ENCODE data around the gene CYP3A5.
A peak's percentile ranks its signal among the peaks of the same experiment; 100 is the strongest.
"Not testable (repeated sequence)": the region's sequence is repeated elsewhere in the genome, so short reads cannot be mapped to it uniquely, and the experiment has no call there.

Gene CYP3A5

DNA sequence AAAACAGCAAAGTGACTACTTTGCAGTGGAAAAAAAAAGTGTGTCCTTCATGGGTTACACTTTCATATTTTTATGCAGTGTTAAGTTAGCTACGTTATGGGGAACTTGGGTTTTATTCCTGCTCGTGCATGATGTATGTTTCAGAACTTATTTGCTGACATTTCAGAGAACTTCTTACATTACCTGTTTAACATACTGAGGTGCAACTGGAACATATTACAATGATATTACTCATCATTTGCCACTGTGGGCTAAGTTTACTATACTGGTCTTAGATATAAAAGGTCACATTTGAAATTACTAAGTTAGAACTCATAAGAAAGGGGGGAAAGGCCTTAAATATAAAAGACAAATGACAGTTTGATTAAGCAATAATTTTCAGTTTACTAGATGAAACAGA lies 42.4 kb downstream of the CYP3A5 start:
- DNase-seq, result not testable (repeated sequence)

DNA sequence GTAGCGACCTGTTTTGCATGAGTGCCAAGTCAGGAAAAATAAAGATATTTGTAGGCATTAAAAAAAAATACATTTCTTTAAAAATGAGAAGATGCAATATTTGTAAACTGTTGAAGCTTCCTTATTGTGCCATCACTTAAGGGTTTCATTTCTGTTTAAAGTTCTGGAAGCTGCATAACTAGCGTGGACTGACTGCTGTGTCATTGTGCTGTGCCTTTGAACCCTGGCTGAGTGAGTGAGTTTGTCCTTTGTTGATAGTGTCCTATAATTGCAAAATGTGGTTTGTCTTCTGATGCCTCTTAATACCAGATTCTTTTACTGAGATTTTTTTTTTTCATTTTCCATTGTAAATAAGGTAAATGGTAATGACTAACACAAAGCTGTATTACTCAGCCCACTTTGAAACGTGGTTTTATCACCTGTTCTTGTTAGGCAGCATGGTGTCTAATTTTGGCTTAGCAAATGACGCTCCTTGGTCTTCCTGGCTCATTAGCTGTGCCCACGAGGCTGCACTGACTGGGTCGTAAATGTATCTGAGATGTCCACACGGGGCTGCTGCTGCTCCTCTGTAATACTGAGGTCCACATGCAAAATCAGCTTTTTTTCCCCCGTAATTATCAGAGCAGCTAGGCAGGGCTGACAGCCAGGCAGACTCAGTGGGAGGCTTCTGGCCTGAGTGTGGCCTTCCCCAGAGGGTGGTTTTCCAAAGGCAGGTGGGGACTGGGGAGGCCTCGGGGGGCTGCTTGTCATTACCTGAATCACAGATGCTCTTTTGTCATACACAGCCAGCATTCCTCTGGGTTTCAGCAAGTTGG lies 48.3 kb downstream of the CYP3A5 start:
- peak; percentile 9 for DNase-seq

DNA sequence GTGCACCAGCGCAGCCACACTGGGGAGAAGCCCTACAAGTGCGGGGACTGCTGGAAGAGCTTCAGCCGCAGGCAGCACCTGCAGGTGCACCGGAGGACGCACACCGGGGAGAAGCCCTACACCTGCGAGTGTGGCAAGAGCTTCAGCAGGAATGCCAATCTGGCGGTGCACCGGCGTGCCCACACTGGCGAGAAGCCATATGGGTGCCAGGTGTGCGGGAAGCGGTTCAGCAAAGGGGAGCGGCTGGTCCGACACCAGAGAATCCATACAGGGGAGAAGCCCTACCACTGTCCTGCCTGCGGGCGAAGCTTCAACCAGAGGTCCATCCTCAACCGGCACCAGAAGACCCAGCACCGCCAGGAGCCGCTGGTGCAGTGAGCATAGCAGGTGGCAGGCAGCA lies 50.2 kb downstream of the CYP3A5 start:
- DNase-seq, result no peak

DNA sequence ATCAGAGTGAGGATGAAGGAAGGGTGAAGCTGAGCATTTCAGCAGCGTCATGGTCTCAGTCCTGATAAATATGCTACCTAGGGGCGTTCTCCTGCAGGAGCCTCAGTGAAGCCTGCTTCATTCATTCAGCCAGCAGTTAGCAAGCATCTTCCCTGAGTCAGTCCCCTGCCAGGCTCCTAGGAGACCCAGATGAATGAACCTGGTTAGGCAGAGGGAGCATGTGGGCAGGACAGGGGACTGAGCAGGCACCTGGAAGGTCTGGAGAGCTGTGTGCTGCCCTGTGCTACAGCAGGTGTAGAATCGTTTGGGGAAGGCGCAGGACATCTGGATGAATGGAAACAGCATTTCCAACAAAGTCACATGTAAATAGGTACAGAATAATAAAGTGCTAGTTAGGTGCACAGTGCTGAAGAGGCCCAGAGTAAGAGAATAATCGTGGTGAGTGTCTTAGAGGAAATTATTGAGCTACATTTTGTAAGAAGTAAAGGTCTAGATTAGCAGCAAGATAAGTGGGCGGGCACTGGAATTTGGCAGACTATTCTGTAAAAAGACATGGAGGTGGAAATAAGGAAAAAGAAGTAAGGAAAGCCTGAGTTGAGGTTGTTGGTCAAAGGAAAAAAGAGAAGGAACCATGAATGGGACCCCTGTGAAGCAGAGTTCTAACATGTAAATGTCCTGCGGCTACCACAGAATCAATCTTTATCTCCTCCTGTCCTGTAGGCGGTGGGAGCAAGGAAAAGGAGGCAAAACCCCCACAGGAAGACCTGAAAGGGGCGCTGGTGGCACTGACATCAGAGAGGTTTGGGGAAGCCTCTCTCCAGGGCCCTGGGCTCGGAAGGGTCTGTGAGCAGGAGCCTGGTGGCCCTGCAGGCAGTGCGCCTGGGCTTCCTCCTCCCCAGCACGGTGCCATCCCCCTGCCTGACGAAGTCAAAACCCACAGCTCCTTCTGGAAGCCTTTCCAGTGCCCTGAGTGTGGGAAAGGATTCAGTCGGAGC lies 51.0 kb downstream of the CYP3A5 start:
- no peak for DNase-seq

DNA sequence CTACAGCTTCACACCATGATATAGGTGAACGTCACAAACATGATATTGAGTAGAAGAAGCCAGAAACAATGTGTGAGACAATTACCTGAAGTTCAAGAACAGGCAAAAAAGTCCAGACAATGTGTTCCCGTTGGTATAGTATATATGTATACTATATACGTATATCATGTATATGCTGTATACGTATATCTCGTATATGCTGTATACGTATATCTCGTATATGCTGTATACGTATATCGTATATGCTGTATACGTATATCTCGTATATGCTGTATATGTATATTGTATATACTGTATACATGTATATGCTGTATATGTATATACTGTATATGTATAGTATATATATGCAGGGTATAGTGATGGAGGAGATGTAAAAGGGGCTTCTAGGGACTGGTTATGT lies 52.3 kb downstream of the CYP3A5 start:
- no peak for DNase-seq

DNA sequence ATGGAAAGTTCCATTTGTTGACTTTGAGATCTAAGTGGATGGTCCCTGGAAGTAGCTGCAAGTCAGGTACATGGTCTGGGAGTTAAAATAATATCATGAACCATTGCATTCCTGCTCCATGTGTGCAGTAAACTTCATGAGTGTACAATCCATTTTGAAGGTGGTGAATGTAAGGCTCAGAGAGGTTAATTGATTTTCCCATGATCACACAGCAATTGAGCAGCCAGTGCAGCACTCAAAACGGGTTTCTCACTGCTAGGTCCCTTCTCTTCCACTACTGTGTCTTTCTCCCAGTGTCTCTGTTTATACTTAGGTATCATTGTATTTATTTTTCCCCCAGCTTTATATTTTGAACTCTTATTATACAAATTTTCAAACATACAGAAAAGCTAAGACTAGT lies 53.1 kb downstream of the CYP3A5 start:
- no peak for DNase-seq

DNA sequence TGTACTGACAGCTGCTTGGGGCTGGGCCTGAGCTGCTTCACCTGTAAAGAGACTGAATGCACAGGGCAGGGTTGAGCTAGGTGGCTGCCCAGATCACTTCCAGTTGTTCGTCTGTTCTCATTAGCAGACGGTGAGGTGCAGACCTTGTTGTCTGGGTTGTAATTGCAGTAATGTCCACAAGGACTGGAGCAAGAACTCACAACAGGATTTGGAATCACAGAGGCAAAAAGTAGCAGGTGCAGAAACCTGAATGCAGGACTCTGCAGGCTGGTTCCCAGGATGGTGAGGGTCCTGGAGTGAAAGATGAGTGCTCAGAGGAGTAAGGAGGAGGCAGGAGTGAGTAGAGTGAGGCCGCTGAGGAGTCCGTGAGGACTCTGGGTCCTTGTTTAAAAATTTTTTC lies 53.8 kb downstream of the CYP3A5 start:
- no peak for DNase-seq

DNA sequence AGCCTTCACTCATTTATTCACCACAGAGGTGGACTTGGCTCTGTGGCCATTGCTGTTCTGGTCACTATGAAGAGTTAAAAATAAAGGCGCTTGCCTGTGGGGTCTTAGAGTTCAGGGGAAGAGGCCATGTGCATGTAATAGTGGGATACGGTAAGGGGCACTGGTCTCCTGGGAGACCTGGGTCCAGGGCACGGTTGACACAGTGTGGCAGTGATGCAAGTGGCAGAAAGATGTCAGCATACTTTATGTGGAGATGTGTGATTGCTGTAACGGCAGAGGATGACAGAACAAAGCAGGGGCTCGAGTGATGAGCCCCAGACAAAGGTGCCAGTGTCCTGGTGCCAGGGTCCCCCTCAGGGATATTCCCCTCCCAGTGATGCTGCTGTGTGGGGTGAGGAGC lies 54.5 kb downstream of the CYP3A5 start:
- DNase-seq, result no peak

DNA sequence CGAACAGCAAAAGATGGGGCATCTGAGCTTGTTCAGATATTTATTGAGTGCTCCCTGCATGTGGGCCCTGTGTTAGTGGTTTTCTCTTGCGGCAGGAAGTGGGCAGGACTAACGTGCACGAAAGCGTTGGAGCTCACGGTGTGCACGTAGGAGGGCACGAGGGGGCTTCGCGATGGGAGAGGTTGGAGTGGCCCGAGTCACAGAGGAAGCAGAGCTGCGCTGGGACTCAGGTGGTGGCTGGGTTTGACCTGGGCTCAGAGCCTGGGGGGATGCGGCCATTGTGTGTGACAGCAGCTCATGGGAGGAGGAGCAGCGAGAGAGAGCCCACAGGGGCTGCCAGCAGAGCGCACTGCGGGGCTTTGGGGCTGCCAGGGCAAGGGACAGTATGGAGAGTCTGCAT lies 55.3 kb downstream of the CYP3A5 start:
- peak; percentile 58 for DNase-seq

DNA sequence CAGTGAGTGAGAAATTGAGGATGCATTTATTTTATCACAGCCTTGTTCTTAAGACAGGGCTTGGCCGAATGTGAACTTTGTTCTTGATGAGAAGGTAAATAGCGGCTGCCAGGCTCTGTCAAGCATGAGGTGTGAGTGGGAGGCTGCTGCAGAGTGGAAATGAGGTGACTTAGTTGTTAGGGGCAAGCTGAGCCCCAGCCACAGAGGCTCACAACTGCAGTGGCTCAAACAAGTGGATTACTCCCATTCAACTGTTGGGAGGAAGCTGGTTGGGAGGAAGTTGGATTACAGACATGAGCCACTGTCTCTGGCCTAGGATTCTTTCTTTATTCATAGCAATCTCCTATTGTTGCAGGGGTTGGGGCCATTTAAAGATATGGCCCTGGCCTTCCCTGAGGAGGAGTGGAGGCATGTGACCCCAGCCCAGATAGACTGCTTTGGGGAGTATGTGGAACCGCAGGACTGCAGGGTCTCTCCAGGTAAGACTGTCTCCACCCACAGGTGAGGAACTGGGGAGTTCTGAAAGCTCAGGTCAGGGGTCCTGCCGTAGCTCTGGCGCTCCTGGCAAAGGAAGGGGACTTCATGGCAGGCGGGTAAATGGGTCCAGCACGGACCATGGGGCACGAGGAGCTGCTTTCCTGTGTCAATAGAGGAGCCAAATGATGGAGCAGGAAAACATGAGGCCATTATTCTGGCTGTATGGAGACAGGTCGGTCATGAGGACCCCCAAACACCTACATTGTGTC lies 55.9 kb downstream of the CYP3A5 start:
- peak; percentile 16 for DNase-seq

DNA sequence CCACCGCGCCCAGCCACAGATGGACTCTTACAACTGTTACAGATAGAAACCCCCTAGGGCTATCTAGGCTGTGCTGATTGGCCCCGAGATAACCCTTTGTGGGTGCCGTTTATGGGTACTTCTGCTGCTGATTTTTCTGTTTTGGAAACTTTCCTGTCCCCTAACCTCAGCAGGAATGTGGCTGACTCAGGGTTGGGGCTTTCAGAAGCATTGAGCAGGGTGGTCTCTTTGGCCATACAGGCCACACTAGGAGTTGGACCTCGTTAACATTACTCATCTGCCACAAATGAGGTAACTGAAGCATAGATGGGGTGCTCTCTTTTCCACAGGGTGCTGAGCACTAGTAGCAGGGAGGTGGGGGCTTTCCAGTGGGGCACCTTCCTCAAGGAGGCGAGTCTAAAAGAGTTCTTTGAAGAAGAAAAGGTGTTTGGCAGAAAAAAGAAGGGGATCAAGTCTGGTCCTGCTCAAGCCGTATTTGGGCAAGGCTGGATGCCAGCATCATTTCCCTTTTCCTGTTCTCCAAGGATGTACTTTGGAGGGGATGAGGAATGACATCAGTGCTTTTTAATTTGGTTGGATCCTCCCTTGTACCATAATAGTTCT lies 56.6 kb downstream of the CYP3A5 start:
- no peak for DNase-seq

DNA sequence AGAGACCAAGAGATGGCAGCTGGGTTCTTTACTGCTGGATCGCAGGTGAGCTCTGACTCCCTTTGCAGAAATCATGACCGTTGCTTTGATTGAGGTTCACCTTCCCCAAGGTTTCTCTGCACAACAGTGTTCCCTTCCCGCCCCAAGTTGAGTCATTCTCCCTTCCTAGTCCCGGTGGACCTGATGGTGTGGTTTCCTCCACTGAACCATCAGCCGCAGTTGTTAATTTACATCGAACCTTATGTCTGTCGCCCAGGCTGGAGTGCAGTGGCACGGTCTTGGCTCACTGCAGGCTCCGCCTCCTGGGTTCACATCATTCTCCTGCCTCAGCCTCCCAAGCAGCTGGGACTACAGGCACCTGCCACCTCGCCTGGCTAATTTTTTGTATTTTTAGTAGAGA lies 57.2 kb downstream of the CYP3A5 start:
- no peak for DNase-seq

DNA sequence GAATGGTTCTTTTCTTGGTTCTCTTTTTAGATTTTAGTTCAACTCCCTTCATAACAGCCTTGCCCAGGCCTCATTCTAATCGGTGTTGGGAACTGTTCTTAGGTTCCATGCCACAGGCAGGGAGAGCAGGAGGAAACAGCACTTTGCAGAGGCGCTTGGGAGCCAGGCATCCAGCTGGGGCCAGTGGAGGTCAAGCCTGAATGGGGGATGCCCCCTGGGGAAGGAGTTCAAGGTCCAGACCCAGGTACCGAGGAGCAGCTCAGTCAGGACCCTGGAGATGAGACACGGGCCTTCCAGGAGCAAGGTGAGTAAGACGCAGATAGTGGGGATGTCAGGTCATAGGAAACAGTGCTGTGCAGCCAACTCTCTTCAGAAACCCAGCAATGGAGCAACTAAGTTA lies 58.5 kb downstream of the CYP3A5 start:
- DNase-seq, result no peak

DNA sequence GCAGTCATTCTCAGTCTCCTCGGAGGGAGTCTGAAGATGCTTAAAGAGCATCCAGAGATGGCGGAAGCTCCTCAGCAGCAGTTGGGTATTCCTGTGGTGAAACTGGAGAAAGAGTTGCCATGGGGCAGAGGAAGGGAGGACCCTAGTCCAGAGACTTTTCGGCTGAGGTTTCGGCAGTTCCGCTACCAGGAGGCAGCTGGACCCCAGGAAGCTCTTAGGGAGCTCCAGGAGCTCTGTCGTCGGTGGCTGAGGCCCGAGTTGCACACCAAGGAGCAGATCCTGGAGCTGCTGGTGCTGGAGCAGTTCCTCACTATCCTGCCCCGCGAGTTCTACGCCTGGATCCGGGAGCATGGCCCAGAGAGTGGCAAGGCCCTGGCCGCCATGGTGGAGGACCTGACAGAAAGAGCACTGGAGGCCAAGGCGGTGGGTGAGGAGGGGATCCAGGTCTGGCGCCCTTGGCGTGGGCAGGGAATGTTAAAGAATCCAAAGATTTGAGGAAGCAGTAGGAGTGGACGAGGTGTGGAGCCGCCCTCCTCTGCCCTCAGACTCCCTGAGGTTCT lies 60.1 kb downstream of the CYP3A5 start:
- DNase-seq, result no peak

DNA sequence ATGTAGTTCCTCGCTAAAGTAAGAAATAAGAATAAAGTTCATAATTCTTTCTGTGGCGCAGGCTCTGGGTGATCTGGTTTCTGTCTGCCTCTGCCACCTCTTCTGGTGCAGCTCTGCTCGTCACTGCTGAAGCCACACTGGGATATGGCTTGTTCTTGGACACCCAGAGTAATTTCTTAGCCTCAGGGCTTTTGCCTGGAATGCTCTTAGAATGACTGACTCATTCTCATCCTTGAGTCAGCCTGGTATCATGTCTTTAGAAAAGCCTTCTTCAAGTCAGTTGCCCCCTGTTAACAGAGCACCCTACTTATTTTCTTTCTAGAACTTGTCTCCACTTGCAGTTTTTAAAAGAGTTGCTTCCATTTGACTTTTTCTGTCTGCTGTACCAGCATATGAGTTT lies 61.1 kb downstream of the CYP3A5 start:
- DNase-seq, result no peak

DNA sequence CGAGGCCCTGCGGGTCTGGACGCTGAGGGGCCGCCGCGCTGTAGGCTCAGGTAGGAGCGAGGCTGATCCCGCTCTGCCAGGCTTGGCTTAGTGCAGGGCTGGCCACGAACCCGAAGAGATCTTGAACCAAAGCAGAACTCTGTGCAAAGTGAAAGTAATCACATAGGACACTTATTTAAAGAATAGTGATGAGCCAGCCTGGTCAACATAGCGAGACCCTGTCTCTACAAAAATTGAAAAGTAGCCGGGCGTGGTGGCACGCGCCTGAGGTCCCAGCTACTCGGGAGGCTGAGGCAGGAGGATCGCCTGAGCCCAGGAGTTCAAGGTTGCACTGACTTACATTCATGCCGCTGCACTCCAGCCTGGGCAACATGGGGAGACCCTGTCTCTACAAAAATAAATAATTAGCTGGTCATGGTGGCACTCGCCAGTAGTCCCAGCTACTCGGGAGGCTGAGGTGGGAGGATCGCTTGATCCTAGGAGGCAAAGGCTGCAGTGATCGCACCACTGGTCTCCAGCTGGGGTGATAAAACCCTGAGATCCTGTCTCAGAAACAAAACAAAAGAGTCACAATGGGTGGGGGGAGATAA lies 62.5 kb downstream of the CYP3A5 start:
- DNase-seq, result no peak

DNA sequence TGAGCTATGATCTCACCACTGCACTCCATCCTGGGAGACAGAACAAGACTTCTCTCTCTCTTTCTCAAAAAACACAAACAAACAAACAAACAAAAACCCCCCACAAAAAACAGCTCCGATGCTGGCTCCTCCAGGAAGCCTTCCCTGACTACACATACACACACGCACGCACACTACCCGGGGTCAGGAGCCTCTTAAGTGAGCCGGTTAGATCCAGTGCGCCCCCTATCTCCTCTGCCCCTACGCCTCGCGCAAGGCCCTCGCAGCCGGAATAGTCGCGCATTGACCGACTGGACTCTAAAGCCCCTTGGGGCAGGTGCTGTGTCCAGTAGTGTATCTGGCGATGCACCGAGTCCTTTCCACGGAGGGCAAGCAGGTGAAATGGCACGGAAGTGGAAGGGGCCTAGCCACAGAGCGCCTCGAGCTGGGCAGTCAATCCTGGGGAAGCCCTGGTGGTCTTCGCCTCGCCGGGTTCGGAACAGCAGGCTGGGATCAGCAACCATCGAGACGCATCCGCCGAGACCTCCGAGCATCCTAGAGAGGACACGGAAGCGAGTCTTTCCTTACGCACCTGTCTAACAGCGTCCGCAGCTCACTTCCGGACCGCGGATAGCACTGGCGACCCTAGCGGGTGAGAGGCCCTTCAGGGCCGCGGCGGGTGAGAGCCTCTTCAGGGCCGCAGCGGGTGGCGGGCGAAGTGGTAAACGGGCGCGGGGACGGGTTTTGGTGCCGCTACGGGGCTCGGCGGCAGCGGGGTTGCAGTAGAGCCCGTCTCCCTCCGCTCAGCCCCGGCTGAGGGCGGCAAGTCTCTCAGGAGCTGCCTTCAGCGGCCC lies 63.2 kb downstream of the CYP3A5 start, which contains the start of gene ZSCAN25:
TSS of gene ZSCAN25 (plus strand) at position 588 of the 833 bp plus-strand sequence. CDS start 2,661 bp downstream, outside the sequence.
- peak; percentile 87 for DNase-seq

DNA sequence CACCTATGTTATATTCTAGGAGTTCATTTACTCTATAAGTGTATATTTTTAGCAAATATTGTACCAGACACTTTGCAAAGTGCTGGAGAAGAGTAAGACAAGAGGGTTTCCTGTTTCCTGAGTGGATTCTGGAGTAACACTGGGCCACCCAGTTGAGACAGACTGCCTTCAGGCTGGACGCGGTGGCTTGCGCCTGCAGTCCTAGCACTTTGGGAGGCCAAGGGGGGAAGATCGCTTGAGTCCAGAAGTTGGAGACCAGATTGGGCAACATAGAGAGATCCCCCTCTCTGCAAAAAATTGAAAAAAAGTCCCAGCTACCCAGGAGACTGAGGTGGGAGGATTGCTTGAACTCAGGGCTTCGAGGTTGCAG lies 63.8 kb downstream of the CYP3A5 start:
- DNase-seq, result no peak

DNA sequence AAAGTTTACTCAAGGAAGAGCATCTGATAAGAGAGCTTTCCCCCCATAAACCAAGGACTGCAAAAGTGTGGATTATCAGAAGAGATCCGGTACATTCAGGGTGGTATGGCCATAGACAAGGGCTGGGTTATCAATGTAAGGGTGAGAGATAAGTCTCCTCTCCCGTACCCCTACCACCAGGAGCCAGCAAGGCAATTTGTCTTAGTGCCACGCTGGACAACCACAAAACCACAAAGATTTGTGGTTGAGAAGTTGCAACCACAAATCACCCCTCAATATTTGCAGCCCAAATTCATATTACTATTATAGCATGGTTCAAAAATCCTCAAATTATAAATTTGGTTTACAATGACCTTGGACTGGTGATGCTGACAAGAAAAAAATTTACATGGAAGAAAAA lies 65.3 kb downstream of the CYP3A5 start:
- no peak for DNase-seq

DNA sequence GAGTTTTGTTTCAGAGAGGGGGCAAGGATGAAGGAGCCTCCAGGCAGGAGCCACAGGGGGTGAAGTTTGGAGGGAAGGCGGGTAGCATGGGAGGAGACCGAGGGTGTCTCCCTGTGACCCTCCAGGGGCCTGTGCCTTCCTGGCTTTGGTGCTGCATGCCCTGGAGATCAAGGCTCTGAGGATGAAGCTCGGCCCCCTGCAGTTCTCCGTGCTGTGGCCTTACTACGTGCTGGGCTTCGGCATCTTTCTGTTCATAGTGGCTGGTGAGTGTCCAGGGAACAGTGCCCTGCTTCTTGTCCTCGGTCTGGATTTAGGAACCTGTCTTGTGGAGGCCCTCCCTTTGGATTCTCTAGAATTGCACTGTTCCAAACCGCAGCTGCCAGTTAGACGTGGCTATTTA lies 72.2 kb downstream of the CYP3A5 start:
- DNase-seq, result no peak

DNA sequence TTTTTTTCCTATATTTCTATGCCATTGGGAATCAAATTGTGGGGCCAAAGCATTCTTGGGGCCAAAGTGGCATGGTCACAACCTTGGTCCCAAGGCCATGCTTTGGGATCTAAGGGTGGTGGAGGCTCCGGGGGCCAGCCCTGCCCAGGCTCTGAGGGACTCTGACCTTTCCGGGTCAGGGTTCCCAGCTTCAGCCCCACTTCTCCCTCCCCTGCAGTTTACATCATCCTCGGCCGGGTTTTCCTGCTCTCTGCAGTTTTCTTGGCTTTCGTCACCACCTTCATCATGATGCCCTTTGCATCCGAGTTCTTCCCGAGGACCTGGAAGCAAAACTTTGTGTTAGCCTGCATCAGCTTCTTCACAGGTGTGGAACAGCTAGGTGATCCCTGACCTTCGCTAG lies 73.3 kb downstream of the CYP3A5 start:
- no peak for DNase-seq

All from activated naive CD4-positive, alpha-beta T cell treated with Interleukin-2 at 50 U/mL for 16 hours (primary cell).